ENCODE results near the gene ABCG8. TPM values are rescaled to one million over a fixed set of nuclear protein-coding genes. Genes with fewer than 3 reads are reported as not detected.

ABCG8 gene
- total RNA-seq, 1 experiment from 2014 or later = not detected

DNA sequence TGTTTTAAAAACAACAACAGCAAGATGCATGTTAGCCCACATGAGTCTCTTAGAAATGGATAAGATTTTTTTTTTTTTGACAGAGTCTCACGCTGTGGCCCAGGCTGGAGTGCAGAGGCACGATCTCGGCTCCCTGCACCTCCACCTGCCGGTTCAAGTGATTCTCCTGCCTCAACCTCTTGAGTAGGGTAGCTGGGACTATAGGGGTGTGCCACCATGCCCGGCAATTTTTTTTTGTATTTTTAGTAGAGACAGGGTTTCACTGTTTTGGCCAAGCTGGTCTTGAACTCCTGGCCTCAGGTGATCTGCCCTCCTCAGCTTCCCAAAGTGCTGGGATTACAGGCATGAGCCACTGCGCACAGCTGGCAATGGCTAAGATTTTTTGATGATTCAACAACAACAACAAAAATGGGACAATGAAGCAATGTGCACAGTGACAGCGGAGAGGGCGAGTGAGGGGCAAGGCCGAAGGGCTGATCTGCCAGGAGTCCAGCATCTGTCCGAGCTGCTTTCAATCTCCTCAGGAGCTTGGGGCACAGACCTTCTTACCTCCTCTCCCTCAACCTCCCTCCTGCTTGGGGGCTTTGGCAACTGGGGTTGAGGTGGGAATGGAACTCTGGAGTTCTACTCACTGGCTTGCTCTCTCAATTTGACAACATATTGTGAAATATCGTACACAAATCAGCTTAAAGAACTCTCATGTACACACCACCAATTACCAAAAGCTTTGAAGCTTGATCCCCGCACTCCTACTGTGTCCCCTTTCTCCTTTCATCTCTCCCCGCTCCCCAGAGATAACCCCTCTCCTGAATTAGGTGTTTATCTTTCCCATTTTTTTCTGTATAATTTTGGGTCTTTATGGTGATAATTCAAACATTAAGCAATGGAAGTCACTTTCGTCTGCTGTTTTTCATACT lies 3.4 kb downstream of the ABCG8 start:
- Histone ChIP-seq H3K27me3 (ENCODE audit: insufficient read depth, low read depth) (peaks cover 44% of the 10 kb centered on the region; the same call in 1 of the 2 replicates), H3K9me2 (ENCODE audit: insufficient read depth) (no peaks in the 10 kb centered on the region), H3K79me2 (ENCODE audit: low read depth) (no peaks in the 10 kb centered on the region), H2AFZ (no peak overlapping the region), H4K20me1 (ENCODE audit: insufficient read depth) (no peaks in the 10 kb centered on the region), H3K4me3 (no peak overlapping the region), H3K36me3 (ENCODE audit: low read depth) (no peaks in the 10 kb centered on the region), H3K27ac (no peak overlapping the region), H3K4me2 (no peak overlapping the region), H3K9me3 (ENCODE audit: insufficient read depth, low read depth) (no peaks in the 10 kb centered on the region), H3F3A (ENCODE audit: insufficient read depth, low read depth) (no peaks in the 10 kb centered on the region), H3K4me1 (replicated peaks; ENCODE audit: insufficient read depth) (no peaks in the 10 kb centered on the region)
- TF ChIP-seq, protein P1, sequence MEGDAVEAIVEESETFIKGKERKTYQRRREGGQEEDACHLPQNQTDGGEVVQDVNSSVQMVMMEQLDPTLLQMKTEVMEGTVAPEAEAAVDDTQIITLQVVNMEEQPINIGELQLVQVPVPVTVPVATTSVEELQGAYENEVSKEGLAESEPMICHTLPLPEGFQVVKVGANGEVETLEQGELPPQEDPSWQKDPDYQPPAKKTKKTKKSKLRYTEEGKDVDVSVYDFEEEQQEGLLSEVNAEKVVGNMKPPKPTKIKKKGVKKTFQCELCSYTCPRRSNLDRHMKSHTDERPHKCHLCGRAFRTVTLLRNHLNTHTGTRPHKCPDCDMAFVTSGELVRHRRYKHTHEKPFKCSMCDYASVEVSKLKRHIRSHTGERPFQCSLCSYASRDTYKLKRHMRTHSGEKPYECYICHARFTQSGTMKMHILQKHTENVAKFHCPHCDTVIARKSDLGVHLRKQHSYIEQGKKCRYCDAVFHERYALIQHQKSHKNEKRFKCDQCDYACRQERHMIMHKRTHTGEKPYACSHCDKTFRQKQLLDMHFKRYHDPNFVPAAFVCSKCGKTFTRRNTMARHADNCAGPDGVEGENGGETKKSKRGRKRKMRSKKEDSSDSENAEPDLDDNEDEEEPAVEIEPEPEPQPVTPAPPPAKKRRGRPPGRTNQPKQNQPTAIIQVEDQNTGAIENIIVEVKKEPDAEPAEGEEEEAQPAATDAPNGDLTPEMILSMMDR (conservative IDR thresholded peaks at IDR 0.05) = no peak
- POLR2A ChIA-PET (ENCODE audit: unreplicated experiment) = no interaction called here
- no TSS peak for BruUV-seq (replicated peaks)
- CTCF ChIA-PET = interaction anchor here (0.5 kb wide), 1 partner anchor 22 kb away, joined by 3 read pairs; no protein-coding TSS in a partner anchor
- intact Hi-C loops (cut with micrococcal nuclease; ENCODE audit: unreplicated experiment) = no loop called here
- no peak for DNase-seq

DNA sequence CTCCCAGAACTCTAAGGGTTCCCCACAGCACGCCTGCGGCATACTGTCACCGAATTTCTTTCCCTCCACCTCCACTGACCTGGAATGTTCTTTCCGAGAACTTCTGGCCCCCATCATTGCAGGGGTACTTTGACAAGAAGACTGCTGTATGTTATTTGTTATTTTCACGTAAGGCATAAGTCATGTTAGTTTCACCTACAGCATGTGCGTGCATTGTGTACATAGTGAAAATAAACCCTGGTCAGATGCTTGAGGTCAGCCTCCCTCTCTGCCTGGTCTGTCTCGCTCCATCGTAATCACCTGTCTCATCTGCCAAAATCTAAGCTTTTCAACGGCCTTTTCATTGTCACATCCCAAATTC lies 4.1 kb downstream of the ABCG8 start:
- H3K27ac ChIP-seq = no peak overlapping the region
- ChIA-PET CTCF (no interaction called here), POLR2A (ENCODE audit: unreplicated experiment) (no interaction called here)
- no peaks in the 10 kb centered on the region for H3K4me1 ChIP-seq (replicated peaks; ENCODE audit: insufficient read depth)
- intact Hi-C loops (cut with micrococcal nuclease; ENCODE audit: unreplicated experiment) = no loop called here
- BruUV-seq (replicated peaks) = no TSS peak
- no peak overlapping the region for H2AFZ ChIP-seq
- peaks cover 38% of the 10 kb centered on the region; the same call in 1 of the 2 replicates for H3K27me3 ChIP-seq (ENCODE audit: insufficient read depth, low read depth)
- H3K4me2 ChIP-seq = no peak overlapping the region
- no peaks in the 10 kb centered on the region for H4K20me1 ChIP-seq (ENCODE audit: insufficient read depth)
- H3K79me2 ChIP-seq (ENCODE audit: low read depth) = no peaks in the 10 kb centered on the region
- no peaks in the 10 kb centered on the region for H3K36me3 ChIP-seq (ENCODE audit: low read depth)
- no peak overlapping the region for H3K4me3 ChIP-seq
- H3F3A ChIP-seq (ENCODE audit: insufficient read depth, low read depth) = no peaks in the 10 kb centered on the region
- TF ChIP-seq EZH2 (IDR thresholded peaks at IDR 0.05; ENCODE audit: low read depth) = no peak
- TF ChIP-seq, protein P1 (conservative IDR thresholded peaks at IDR 0.05) = no peak
- no peaks in the 10 kb centered on the region for H3K9me2 ChIP-seq (ENCODE audit: insufficient read depth)
- H3K9me3 ChIP-seq (ENCODE audit: insufficient read depth, low read depth) = no peaks in the 10 kb centered on the region
- DNase-seq = no peak

DNA sequence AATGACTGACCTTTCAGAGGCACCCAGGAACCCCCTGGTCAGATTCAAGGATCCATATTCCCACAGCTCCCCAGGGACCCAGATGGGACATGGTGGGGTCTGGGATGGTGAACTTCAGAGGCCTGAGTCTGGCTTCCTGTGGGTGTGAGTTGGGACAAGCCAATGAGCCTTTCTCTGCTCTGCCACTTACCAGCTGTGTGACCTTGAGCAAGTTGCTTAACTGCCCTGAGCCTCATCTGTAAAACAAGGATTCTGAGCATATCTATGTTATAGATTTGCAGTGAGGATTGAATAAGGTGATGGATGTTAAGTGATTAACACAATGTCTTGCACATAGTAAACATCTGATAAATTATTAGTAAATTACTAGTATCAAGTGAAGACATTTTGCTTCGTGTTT lies 6.4 kb downstream of the ABCG8 start:
- H3K9me2 ChIP-seq (ENCODE audit: insufficient read depth) = no peaks in the 10 kb centered on the region
- H4K20me1 ChIP-seq (ENCODE audit: insufficient read depth) = no peaks in the 10 kb centered on the region
- no peak overlapping the region for H3K4me3 ChIP-seq
- no peak overlapping the region for H3K4me2 ChIP-seq
- DNase-seq = no peak
- no peaks in the 10 kb centered on the region for H3K36me3 ChIP-seq (ENCODE audit: low read depth)
- no peaks in the 10 kb centered on the region for H3K9me3 ChIP-seq (ENCODE audit: insufficient read depth, low read depth)
- no TSS peak for BruUV-seq (replicated peaks)
- POLR2A ChIA-PET (ENCODE audit: unreplicated experiment) = no interaction called here
- CTCF ChIA-PET = interaction anchor here (0.6 kb wide), 1 partner anchor 169 kb away, joined by 4 read pairs; no protein-coding TSS in a partner anchor
- peaks cover 5% of the 10 kb centered on the region; the same call in 1 of the 2 replicates for H3K4me1 ChIP-seq (replicated peaks; ENCODE audit: insufficient read depth)
- no peak overlapping the region for H3K27ac ChIP-seq
- no peak overlapping the region for H2AFZ ChIP-seq
- H3K79me2 ChIP-seq (ENCODE audit: low read depth) = no peaks in the 10 kb centered on the region
- intact Hi-C loops (cut with micrococcal nuclease; ENCODE audit: unreplicated experiment) = no loop called here
- TF ChIP-seq EZH2 (IDR thresholded peaks at IDR 0.05; ENCODE audit: low read depth) = no peak
- TF ChIP-seq, protein P1 (conservative IDR thresholded peaks at IDR 0.05) = no peak
- peaks cover 32% of the 10 kb centered on the region; the same call in 1 of the 2 replicates for H3K27me3 ChIP-seq (ENCODE audit: insufficient read depth, low read depth)
- no peaks in the 10 kb centered on the region for H3F3A ChIP-seq (ENCODE audit: insufficient read depth, low read depth)
